HG03469 (cell line): ENCODE measurements around the gene TMEM138.

Experiments used
- ATAC-seq: cut with Tn5 transposase; IDR thresholded peaks from one replicate; pipeline ENCODE4 v1.9.1; 2021; ENCODE audit warnings: mild to moderate bottlenecking, moderate library complexity, moderate number of reproducible peaks; ENCODE audit not compliant: unreplicated experiment

Gene TMEM138

GRCh38 chr11:61341706-61342105 lies 20.5 kb upstream of the TMEM138 start:
- no peak for ATAC-seq

GRCh38 chr11:61342207-61342803 lies 19.9 kb upstream of the TMEM138 start:
- ATAC-seq = no peak

GRCh38 chr11:61343792-61344745 lies 18.1 kb upstream of the TMEM138 start:
- no peak for ATAC-seq

- ATAC-seq = no peak
Observed at GRCh38 chr11:61345170-61345610, 17.0 kb upstream of the TMEM138 start.

GRCh38 chr11:61345954-61346843 lies 16.0 kb upstream of the TMEM138 start:
- no peak for ATAC-seq

GRCh38 chr11:61347916-61348461 lies 14.2 kb upstream of the TMEM138 start:
- ATAC-seq = no peak

GRCh38 chr11:61349189-61349751 lies 12.9 kb upstream of the TMEM138 start:
- no peak for ATAC-seq

- ATAC-seq = no peak
Observed at GRCh38 chr11:61349916-61350315, 12.3 kb upstream of the TMEM138 start.

GRCh38 chr11:61350336-61350735 lies 11.8 kb upstream of the TMEM138 start:
- ATAC-seq = no peak

GRCh38 chr11:61350803-61351202 lies 11.4 kb upstream of the TMEM138 start:
- ATAC-seq = no peak

GRCh38 chr11:61352038-61352437 lies 10.1 kb upstream of the TMEM138 start:
- no peak for ATAC-seq

GRCh38 chr11:61353131-61354067 lies 8.8 kb upstream of the TMEM138 start:
- no peak for ATAC-seq

GRCh38 chr11:61354208-61354607 lies 8.0 kb upstream of the TMEM138 start:
- no peak for ATAC-seq

- ATAC-seq = no peak
Observed at GRCh38 chr11:61356706-61357105, 5.5 kb upstream of the TMEM138 start.

- ATAC-seq = peak; percentile 45
Observed at GRCh38 chr11:61357233-61357893, 4.8 kb upstream of the TMEM138 start.

- ATAC-seq = no peak
Observed at GRCh38 chr11:61357894-61358239, 4.3 kb upstream of the TMEM138 start.

GRCh38 chr11:61358566-61358965 lies 3.6 kb upstream of the TMEM138 start:
- no peak for ATAC-seq

- no peak for ATAC-seq
Observed at GRCh38 chr11:61359516-61359915, 2.7 kb upstream of the TMEM138 start.

GRCh38 chr11:61361237-61361740 lies 885 bp upstream of the TMEM138 start:
- ATAC-seq = no peak
